NCI-H345 treated with DMSO at 0.1 percent for 48 hours (cell line): Measurements from ENCODE around the gene FGFRL1.
"Not testable (repeated sequence)": the region's sequence is repeated elsewhere in the genome, so short reads cannot be mapped to it uniquely, and the experiment has no call there.

Source experiments
- DNase-seq: peaks from one replicate; lab custom pipeline; 2025; ENCODE audit not compliant: unreplicated experiment; lab: John Stamatoyannopoulos, UW

Gene FGFRL1

GRCh38 chr4:1036976-1037810, 25.8 kb downstream of the FGFRL1 start:
- no peak for DNase-seq

DNA sequence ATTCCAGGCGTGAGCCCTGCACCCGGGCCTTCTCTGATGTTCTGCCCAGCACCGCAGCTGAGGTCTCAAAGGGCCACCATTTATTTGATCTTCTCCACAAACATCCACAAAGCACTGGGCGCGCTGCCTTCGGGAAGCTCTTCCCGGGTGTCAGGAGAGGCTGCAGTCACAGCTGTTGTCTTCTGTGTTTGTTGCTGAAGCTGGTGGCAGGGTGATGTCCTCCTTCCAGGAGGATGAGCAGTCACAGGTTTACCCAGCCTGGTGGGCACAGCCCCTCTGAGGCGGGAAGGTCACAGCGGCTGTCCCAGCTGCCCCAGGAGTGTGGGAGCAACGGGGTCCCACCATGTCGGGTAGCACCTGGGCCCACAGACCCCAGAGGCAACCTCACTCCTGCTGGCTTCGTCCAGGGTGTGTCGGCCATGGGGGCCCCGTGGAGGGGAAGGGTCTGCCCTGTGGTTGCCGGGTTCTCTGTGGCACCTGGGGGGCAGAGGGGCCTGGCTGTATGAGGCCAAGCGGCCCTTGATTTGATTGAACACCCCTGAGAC, 27.6 kb downstream of the FGFRL1 start:
- DNase-seq: no peak

DNA sequence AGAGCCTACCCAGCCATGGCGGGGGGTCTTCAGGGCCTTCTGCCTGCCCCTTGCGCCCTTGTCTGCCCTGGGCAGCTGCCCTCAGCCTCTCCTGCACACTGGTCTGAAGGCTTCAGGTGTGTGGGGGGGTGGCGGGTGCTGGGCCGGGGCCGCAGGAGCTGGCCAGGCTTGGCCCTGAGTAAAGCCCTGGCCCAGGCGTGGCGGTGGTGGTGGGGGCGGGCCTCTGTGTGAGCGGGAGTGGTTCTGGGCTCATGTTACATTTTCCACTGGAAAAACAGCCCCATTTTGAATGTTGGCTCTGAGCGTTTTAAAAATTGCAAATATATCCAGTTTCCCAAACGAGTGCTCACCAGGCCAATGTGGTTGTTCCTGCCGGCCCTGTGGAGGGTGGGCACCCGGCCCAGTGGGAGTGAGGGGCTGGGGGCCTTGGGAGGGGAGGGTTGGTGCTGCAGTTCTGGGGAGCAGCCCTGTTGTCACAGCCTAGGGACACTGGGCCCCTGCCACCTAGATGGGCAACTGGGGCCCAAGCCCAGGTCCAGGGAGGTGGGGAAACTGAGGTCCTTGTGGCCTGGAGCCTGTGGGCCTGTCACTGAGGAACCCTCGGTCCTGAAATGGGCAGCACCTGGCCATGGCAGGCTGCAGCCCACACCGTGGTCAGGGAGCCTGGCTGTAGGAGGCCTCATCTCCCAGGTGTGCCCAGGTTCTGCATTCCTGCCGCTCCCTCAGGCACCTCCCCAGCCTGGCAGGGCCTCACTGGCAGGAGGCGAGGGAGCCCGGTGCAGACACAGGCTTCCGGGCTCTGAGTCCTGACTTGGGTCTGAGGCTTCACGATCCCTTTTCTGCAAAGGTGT, 28.3 kb downstream of the FGFRL1 start:
- DNase-seq: no peak

- DNase-seq: no peak
Observed at GRCh38 chr4:1040344-1041146, 29.1 kb downstream of the FGFRL1 start.

DNA sequence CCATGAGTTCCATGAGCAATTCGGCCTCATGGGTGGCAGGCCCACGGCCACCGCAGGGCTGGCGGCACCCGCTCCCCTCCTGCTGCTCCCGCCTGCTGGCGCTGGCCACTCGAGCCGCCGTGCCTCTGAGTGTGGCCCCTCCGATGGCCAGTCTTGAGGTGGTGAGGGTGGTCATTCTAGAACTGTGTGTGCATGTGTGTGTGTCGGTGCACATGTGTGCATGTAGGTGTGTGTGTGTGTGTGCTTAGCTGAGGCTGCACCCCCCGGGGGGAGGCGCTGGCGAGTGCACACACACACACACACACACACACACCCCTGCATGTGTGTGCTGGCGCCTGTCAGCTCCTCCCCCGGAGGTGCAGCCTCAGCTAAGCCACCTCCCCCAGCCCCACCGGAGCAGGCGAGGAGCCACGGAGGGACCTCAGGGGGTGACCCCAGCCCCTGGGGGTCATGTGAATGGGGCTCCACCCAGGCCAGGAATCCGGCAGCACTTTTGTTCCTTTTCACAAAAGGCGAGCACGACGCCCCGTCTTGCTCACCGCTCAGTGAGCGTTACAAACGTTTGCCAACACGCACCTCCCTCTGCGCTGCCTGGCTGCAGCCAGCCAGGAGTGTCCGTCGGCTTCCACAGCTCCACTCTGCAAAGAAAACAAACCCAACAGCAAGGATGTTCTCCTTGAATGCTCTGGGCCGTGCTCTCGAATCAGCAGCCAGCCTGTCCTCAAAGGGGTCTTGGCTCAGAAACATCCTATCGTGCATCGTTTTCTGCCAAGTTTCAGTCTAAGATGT, 29.9 kb downstream of the FGFRL1 start:
- no peak for DNase-seq

DNA sequence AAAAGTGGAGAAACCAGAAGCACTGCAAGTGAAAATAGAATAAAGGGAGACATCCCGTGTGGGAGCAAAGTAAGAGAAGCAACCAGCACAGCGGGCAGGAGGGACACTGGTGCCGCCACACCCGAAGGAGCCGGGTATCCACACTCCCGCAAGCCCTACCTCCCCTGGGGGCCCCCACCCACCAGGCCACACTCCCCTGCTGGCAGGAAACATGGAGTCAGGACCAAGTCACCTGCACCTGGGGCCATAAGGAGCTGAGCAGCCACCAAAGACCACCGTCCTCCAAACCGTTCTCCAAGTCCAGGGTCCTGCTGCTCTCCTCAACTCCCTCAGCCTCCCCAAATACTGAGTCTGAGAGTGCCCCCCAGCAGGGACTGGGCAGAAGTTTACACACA, 30.5 kb downstream of the FGFRL1 start:
- DNase-seq: no peak

DNA sequence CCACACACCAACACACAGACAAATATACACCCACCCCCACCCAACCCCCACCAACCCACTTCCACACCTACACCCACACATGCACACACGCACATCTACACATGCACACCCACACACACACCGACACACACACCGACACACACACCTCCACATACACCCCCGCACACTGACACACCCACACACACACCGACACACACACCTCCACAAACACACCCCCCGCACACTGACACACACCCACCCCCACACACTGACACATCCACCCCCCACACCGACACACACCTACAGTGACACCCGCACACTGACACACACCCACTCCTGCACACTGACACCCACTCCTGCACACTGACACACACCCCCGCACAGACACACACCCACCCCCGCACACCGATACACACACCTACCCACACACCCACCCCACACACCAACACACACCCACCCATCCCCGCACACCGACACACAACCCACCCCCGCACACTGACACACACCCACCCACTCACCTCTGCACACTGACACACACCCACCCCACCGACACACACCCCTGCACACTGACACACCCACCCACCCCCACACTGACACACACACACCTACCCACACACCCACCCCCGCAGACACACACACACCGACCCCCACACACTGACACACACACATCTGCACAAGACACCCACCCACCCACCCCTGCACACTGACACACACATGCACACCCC, 31.1 kb downstream of the FGFRL1 start:
- DNase-seq: no peak

DNA sequence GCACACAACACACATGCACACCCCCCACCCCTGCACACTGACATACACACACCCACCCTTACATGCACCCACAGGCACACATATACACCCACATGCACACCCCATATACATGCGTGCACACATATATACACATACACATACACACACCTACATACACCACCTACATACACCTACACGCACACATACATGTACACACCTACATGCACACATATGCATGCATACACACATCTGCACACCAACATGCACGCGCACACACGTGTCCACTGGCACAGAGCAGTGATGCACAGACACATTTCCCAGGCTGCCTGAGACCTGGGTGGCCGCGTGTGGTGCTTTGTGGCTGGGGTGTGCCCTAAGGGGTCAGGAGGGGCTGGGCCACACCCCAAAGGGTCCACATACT, 31.7 kb downstream of the FGFRL1 start:
- DNase-seq: no peak

DNA sequence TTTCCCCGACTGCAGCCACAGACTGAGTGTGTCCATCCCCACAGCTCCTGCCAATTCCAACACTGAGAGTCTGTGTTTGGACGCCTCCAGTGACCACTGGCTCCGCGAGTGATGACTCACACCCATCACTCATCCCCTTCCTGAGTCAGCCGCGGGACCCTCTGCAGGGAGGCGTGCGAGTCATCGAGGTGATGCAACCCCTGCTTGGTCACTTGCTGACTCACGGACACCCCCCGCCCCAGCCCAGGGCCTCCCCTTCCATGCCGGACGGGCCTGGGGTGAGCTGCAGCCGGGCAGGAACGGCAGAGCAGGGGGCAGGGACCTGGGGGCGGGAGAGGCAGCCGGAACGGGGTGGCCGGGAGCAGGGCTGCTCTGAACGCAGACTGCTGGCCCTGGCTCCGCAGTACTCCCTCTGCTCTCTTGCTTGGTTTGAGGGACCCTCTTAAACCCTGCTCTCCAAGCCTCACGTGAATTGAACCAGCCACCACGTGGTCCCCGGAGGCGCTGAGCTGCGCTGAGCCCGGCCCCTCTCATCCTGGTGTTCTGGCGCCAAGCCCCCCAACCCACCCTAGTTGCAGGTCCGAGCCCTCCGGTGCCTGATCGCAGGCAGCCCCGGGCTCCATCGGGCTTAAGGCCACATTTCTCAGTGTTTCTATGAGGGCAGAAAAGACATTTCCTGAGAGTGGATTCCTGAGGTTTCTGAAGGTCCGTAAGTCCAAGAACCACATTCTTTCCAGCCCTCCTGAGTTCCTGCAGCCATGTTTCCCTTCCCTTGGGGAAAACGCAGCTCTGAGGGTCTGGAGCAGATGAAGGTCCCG, 32.4 kb downstream of the FGFRL1 start:
- DNase-seq: no peak

- no peak for DNase-seq
Observed at GRCh38 chr4:1044469-1045192, 33.2 kb downstream of the FGFRL1 start.

GRCh38 chr4:1045193-1045594, 33.8 kb downstream of the FGFRL1 start:
- no peak for DNase-seq

DNA sequence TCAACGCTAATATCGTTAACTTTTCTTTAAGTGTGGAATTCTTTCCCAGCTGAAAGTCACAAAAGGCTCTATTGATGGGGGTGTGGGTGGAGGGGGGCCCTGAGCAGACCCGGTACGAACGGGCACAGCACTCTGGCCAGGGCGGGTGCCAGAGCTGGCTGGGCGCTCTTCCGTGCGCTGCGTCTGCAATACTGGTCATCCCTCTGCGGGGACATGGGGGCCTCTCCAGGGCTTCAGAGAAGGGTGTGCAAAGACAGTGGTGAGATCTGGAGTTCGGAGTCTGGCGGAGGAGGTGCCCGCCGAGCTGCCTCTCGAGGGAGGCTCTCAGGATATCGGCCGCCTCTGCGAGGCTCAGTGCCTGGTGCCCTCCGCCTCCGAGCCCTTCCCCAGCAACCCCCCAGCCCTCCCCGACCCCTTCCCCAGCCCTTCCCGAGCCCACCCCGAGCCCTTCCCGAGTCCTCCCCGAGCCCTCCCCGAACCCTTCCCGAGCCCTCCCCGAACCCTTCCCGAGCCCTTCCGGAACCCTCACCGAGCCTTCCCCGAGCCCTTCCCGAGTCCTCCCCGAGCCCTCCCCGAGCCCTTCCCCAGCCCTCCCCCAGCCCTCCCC, 34.3 kb downstream of the FGFRL1 start:
- no peak for DNase-seq

- DNase-seq: not testable (repeated sequence)
Observed at GRCh38 chr4:1046581-1047011, 35.2 kb downstream of the FGFRL1 start.

DNA sequence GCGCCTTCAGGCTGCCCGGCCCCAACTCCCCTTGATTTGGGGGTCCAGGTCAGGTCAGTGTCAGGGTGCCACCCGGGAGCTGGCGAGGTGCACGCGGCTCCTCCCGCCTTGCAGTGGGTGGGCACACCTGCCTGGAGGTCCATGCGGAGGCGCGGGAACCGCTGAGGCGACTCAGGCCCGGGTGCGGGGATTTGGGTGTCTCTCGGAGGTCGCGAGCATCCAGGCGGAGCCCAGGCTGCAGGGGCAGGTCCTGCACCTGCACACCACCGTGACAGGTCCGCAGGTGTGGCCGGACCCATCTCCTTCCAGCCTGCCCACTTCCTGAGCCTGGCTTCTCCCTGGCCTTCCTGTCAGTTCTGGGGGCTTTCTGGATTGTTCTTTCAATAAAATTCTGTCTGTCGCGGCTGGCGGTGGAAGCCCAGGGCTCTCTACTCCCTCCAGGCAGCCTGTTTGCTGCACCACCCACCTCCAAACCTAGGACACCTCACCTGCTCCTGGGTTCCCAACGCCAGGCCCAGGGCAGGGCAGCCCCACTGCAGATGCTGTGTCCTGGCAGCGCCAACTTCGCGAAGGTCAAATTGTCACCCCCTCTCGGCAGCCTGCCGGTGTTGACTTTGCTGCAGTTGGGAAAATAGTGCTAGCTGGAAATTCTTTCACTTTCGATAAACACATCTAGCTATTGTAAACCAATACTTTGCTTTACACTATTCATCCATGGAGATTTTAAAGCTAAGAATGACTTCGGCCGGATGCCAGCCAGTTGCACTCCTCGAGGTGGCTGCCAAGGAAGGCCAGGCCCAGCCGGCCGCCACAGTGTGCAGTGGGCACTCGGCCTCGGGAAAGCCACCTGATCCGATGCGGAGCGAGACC, 35.9 kb downstream of the FGFRL1 start:
- DNase-seq: no peak

GRCh38 chr4:1047976-1048772, 36.7 kb downstream of the FGFRL1 start:
- no peak for DNase-seq
